HEK293T (cell line): Measurements from ENCODE around the gene PBXIP1.
"Not testable (repeated sequence)": the region's sequence is repeated elsewhere in the genome, so short reads cannot be mapped to it uniquely, and the experiment has no call there.

Source experiments
- CTCF ChIA-PET: fragments of 350-600 bp; formaldehyde crosslinking; extraction: SDS; loops from one replicate; lab custom pipeline; 2021; ENCODE audit warnings: antibody characterized with exemption, inconsistent platforms; lab: Yijun Ruan, JAX
- POLR2A ChIA-PET: fragments of 350-600 bp; formaldehyde crosslinking; extraction: SDS; loops from one replicate; lab custom pipeline; 2020; ENCODE audit warnings: antibody characterized with exemption, inconsistent platforms; lab: Yijun Ruan, JAX
- DNase-seq: peaks from one replicate; pipeline ENCODE4 v3.0.0; 2012; ENCODE audit warnings: mixed read lengths; ENCODE audit errors: extremely low spot score
- ARNT ChIP-seq: fragments of 450-650 bp; IDR thresholded peaks from 2 replicates; pipeline ENCODE4 v1.6.1; 2017; ENCODE audit warnings: mild to moderate bottlenecking
- BHLHE40 ChIP-seq: fragments of 450-650 bp; IDR thresholded peaks from 2 replicates; pipeline ENCODE4 v1.6.1; 2016; ENCODE audit warnings: mild to moderate bottlenecking, moderate library complexity, borderline replicate concordance
- CTBP1 ChIP-seq: fragments of 450-650 bp; IDR thresholded peaks from 2 replicates; pipeline ENCODE4 v1.6.1; 2016; ENCODE audit warnings: borderline replicate concordance
- ELF4 ChIP-seq: fragments of 450-650 bp; IDR thresholded peaks from 2 replicates; pipeline ENCODE4 v1.6.1; 2017; ENCODE audit warnings: antibody characterized with exemption
- FOXA1 ChIP-seq: fragments of 450-650 bp; IDR thresholded peaks from 2 replicates; pipeline ENCODE4 v1.6.1; 2016; ENCODE audit warnings: mild to moderate bottlenecking
- FOXK2 ChIP-seq: fragments of 450-650 bp; IDR thresholded peaks from 2 replicates; pipeline ENCODE4 v1.6.1; 2016; ENCODE audit warnings: mild to moderate bottlenecking
- FOXM1 ChIP-seq: fragments of 450-650 bp; IDR thresholded peaks from 2 replicates; pipeline ENCODE4 v1.6.1; 2017; ENCODE audit warnings: mild to moderate bottlenecking, borderline replicate concordance
- HDGF ChIP-seq: fragments of 450-650 bp; IDR thresholded peaks from 2 replicates; pipeline ENCODE4 v1.6.1; 2017; ENCODE audit warnings: antibody characterized with exemption, borderline replicate concordance
- L3MBTL2 ChIP-seq: fragments of 450-650 bp; conservative IDR thresholded peaks from 2 replicates; pipeline ENCODE4 v1.6.1; 2016; ENCODE audit warnings: mild to moderate bottlenecking
- LEF1 ChIP-seq: fragments of 450-650 bp; IDR thresholded peaks from 2 replicates; pipeline ENCODE4 v1.6.1; 2017; ENCODE audit warnings: mild to moderate bottlenecking, borderline replicate concordance
- NFRKB ChIP-seq: fragments of 450-650 bp; IDR thresholded peaks from 2 replicates; pipeline ENCODE4 v1.6.1; 2016; ENCODE audit warnings: mild to moderate bottlenecking, moderate library complexity
- SP1 ChIP-seq: fragments of 450-650 bp; IDR thresholded peaks from 2 replicates; pipeline ENCODE4 v1.6.1; 2017
- SUZ12 ChIP-seq: fragments of 450-650 bp; IDR thresholded peaks from 2 replicates; pipeline ENCODE4 v1.6.1; 2016; ENCODE audit warnings: mild to moderate bottlenecking
- TARDBP ChIP-seq: fragments of 450-650 bp; IDR thresholded peaks from 2 replicates; pipeline ENCODE4 v1.6.1; 2016
- ZNF384 ChIP-seq: fragments of 450-650 bp; IDR thresholded peaks from 2 replicates; pipeline ENCODE4 v1.6.1; 2016
- TF ChIP-seq, protein P1 (sequence below): fragments of 450-650 bp; IDR thresholded peaks from 2 replicates; pipeline ENCODE4 v1.6.1; 2016

PBXIP1 gene

DNA sequence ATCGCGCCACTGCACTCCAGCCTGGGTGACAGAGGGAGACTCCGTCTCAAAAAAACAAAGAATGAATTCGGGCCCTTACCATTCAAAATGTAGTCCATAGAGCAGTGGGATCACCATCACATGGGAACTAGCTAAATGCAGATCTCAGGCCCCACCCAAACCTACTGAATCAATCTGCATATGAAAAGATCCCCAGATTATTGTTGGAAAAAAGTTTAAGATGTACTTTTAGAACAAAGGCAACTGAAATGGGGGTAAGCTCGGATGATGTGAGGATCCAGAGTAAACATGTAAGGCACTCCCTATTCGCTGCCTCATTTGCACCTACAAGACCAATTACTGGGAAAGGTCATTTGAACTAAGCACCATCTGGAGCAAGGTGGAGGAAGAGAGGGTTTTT lies 26.4 kb upstream of the PBXIP1 start:
- CTCF ChIA-PET = interaction anchor here (0.6 to 2.9 kb wide), 4 partner anchors 13 to 109 kb away, joined by 3 to 26 read pairs (median 10); partner anchors contain the start of gene LENEP
- POLR2A ChIA-PET = interaction anchor here (0.9 to 3.7 kb wide), 14 partner anchors 10 to 26 kb away, joined by 3 to 58 read pairs (median 5); partner anchors contain the start of genes CKS1B, LENEP, PBXIP1 and PYGO2
- DNase-seq = no peak
- TF ChIP-seq ARNT (no peak), FOXA1 (no peak), NFRKB (no peak), CTBP1 (no peak), BHLHE40 (no peak), SUZ12 (no peak), HDGF (no peak)

DNA sequence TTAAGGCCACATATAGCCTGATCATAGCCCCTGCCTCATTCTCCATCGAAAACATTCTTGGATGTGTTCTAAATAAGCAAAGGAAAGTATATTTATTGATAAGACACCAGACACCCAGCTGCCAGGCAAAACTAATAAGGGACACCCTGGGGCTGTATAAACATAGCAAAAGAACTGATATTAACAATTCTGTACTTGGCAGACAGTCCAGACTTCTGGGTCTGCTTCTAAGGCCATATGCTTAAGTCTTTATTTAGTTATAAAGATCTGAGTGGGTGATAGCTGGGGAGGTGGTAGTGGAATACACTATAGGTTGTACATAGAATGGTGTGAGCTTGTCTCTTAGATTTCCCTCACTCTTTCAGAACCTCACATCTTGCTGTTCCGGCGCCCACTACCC lies 22.5 kb upstream of the PBXIP1 start:
- TF ChIP-seq SP1 (no peak), CTBP1 (no peak), ELF4 (no peak), TARDBP (no peak), ZNF384 (no peak)
- POLR2A ChIA-PET = no interaction called here
- CTCF ChIA-PET = interaction anchor here (1.2 kb wide), 1 partner anchor 18 kb away, joined by 7 read pairs; no protein-coding TSS in a partner anchor

DNA sequence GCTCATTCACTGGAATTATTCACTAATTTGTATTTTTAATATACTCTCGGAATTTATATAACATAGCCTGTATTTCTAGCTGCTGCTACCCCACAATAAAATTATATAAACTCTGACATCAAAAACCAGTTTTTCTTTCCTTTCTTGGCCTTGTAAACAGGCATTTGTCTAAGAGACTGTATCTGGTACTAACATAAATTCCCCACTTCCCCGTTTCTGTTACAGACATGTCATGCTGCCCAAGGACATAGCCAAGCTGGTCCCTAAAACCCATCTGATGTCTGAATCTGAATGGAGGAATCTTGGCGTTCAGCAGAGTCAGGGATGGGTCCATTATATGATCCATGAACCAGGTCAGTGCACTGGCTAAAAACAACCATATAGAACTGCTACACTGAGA lies 21.9 kb upstream of the PBXIP1 start:
- CTCF ChIA-PET, POLR2A ChIA-PET, DNase-seq: not testable (repeated sequence)

More for the DNA sequence above, 22.5 kb upstream of the PBXIP1 start:
- no peak for DNase-seq

DNA sequence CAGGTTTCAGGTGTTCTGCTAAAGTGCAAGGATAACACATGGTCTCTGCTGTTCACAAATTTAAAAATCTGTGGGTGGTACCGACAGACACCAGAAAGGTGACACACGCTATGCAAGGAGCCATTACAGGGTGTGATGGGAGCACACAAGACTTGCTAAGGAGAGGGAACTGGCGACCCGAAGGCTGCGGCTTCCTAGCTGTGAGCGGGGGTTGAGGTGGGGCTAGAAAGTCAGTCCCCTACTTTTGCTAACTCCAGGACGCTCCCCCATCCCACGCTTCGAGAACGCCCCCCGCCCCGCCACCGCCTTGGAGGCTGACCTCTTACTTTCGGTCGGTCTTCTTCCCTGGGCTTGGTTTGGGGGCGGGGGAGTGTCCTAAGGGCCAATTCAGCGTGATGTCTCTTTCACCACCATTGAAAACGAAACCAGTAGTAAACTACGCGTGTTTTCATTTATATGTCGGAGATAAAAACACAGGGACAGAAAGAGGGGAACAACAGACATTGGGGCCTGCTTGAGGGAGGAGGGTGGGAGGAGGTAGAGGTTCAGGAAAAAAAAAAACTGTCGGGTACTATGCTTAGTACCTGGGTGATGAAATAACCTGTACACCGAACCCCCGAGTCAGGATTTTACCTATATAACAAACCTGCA lies 19.6 kb upstream of the PBXIP1 start:
- POLR2A ChIA-PET = interaction anchor here (1.0 to 6.6 kb wide), 6 partner anchors 8 to 197 kb away, joined by 3 to 58 read pairs (median 6); partner anchors contain the start of genes FLAD1, LENEP and PBXIP1
- DNase-seq = no peak
- CTCF ChIA-PET = interaction anchor here (1.0 to 2.0 kb wide), 2 partner anchors 23 to 109 kb away, joined by 5 to 6 read pairs; no protein-coding TSS in a partner anchor
- TF ChIP-seq L3MBTL2 (no peak), NFRKB (no peak)

DNA sequence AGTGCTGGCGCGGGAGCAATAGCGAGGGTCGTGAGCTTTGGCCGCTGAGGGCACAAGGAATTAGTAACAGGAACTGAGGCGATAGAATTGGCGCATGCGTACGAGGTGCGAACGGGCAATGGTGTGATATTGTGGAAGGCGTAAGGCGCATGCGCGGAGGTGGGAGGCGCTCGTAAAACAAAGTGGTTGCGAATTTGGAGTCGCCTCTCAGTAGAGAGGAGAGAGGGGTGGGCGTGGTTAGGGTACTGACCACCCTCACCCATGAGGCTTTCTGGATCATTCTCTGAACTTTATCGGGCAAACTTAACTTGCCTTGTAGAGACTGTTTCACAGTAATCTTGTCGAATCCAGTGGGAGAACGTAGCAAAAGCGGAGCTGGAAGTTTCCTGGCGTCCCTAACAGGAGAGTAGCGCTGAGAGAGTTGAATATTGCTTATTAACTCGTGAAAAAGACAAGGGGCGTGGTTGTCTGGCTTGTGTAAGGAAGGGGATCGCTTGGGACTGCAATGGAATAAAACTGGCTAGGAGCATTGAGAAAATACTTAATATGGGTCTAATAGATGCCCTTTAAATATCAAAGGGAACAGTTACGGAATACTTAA lies 19.0 kb upstream of the PBXIP1 start:
- ChIA-PET POLR2A (interaction anchor here (1.0 to 6.6 kb wide), 8 partner anchors 9 to 198 kb away, joined by 3 to 59 read pairs (median 8); partner anchors contain the start of genes ADAM15, FLAD1, LENEP and PBXIP1), CTCF (interaction anchor here (1.0 to 2.3 kb wide), 3 partner anchors 24 to 110 kb away, joined by 5 to 8 read pairs (median 6); no protein-coding TSS in a partner anchor)
- no peak for TF ChIP-seq NFRKB
- peak; percentile 61 for TF ChIP-seq L3MBTL2
- 0 out of 2 replicates have a peak, but pooled peaks have one; percentile 70 for TF ChIP-seq ELF4

DNA sequence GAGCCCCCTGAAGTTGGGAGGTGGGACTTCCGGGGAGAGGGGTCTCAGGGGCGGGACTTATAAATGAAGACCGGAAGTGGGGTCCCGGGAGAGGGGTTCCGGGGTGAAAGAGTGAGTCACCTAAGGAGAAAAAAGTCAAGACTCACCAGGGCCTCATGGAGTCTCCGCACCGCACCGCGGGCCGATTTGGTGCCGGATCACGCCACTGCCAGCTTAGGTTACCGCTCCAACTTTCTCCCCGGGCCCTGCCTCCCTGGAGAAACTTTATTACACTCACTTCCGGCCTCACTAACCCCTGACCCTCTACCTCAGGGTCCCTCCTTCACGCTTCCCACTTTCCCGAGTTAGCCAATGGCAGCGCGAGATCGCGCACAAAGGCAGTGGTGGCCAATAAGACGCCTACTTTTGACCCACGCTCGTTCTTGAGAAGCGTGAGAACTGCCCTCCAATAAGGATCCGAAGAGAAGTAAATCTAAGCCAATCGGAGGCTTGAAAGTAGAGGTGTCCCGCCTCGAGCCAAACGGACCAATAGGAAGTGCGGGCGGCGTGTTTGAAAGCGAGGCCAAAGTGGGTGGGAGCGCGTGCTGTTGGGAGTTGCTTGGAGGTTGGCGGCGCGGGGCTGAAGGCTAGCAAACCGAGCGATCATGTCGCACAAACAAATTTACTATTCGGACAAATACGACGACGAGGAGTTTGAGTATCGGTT lies 18.4 kb upstream of the PBXIP1 start, which contains the start of gene CKS1B:
CKS1B (plus strand) TSS at position 580 of the 706 bp plus-strand sequence; CDS start at position 645, 65 bp downstream.
- ChIA-PET CTCF (interaction anchor here (0.8 to 2.3 kb wide), 5 partner anchors 21 to 414 kb away, joined by 3 to 8 read pairs (median 5); no protein-coding TSS in a partner anchor), POLR2A (interaction anchor here (0.7 to 6.6 kb wide), 17 partner anchors 9 to 198 kb away, joined by 3 to 59 read pairs (median 5); partner anchors contain the start of genes ADAM15, FLAD1, KCNN3 and LENEP)
- peak; percentile 85; the same call in 1 of the 2 replicates for TF ChIP-seq FOXM1
- no peak for TF ChIP-seq HDGF
- TF ChIP-seq ELF4 = peak; percentile 84
- TF ChIP-seq, protein P1, sequence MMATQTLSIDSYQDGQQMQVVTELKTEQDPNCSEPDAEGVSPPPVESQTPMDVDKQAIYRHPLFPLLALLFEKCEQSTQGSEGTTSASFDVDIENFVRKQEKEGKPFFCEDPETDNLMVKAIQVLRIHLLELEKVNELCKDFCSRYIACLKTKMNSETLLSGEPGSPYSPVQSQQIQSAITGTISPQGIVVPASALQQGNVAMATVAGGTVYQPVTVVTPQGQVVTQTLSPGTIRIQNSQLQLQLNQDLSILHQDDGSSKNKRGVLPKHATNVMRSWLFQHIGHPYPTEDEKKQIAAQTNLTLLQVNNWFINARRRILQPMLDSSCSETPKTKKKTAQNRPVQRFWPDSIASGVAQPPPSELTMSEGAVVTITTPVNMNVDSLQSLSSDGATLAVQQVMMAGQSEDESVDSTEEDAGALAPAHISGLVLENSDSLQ = peak; percentile 86
- peak; percentile 99 for TF ChIP-seq L3MBTL2
- TF ChIP-seq ZNF384 = no peak
- DNase-seq = peak; percentile 94

More for the DNA sequence above, 19.0 kb upstream of the PBXIP1 start:
- peak; percentile 93 for DNase-seq

DNA sequence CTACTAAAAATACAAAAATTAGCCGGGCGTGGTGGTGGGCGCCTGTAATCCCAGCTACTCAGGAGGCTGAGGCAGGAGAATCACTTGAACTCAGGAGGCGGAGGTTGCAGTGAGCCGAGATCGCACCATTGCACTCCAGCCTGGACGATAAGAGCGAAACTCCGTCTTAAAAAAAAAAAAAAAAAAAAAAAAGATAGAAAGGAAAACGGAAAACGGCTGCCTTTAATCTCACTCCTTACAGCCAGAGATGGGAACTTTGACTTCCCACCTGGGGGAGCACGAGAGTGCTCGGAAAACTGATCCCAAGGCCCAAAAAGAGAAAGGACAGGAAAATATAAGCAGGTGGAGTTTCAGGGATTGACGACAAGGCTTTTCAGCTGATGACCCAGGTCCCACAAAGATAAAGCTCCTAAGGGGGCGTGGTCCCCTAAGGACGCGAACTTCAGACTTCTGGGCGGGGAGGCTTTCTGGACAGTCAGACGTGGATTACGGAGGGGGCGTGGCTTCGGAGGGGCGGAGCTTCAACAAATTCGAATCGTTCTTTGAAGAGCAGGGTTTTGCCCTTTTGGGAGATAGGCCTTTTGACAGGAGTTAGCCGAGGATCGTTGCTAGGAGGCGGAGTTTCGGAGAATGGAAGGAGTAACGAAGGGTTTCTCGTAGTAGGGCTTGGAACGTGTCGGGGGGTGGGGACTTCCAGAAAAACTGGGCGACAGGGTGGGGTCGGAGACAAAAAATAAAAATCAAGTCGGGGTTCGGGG lies 17.6 kb upstream of the PBXIP1 start:
- no peak for TF ChIP-seq FOXA1
- no peak; the same call in 1 of the 2 replicates for TF ChIP-seq ZNF384
- TF ChIP-seq L3MBTL2 = peak; percentile 9; the same call in 1 of the 2 replicates
- no peak for TF ChIP-seq BHLHE40
- TF ChIP-seq HDGF = no peak
- TF ChIP-seq NFRKB = no peak
- no peak for TF ChIP-seq CTBP1
- TF ChIP-seq FOXM1 = no peak
- TF ChIP-seq LEF1 = no peak
- TF ChIP-seq FOXK2 = no peak
- TF ChIP-seq, protein P1 = peak; percentile 63; the same call in 1 of the 2 replicates
- no peak for TF ChIP-seq SUZ12
- no peak for TF ChIP-seq TARDBP
- TF ChIP-seq SP1 = no peak
- ChIA-PET POLR2A (interaction anchor here (0.6 to 6.6 kb wide), 17 partner anchors 10 to 299 kb away, joined by 3 to 59 read pairs (median 5); partner anchors contain the start of genes ADAM15, CLK2, FLAD1 and KCNN3), CTCF (interaction anchor here (0.6 to 2.3 kb wide), 6 partner anchors 12 to 414 kb away, joined by 3 to 8 read pairs (median 4); partner anchors contain the start of gene PYGO2)
- peak; percentile 87 for DNase-seq
